B cell (primary cell): Measurements from ENCODE around the gene UNC119B. TPM values are rescaled to one million over a fixed set of nuclear protein-coding genes. Genes with fewer than 3 reads are reported as not detected.

ENCODE experiments used
- ATAC-seq: fragments of 200-7000 bp; cut with Tn5 transposase; one replicate; pipeline ENCODE4 v1.10.0; 2021; ENCODE audit warnings: low read depth, mild to moderate bottlenecking, moderate number of reproducible peaks, moderate library complexity
- CTCF ChIA-PET: fragments of 350-600 bp; sonication (Branson Sonifier 250); formaldehyde crosslinking; loops from one replicate; lab custom pipeline; 2021; ENCODE audit warnings: antibody characterized with exemption, inconsistent platforms; lab: Charles Lee
- POLR2A ChIA-PET: fragments of 350-600 bp; sonication (Branson Sonifier 250); formaldehyde crosslinking; loops from one replicate; lab custom pipeline; 2021; ENCODE audit warnings: antibody characterized with exemption; lab: Charles Lee
- DNase-seq: peaks from one replicate; pipeline ENCODE4 v3.0.0; 2013
- H2AFZ ChIP-seq: 2 replicates; pipeline ENCODE4 v1.6.1; 2012; ENCODE audit warnings: mild to moderate bottlenecking, low read depth, low read length; ENCODE audit not compliant: insufficient read depth, poor library complexity, severe bottlenecking
- H3K27ac ChIP-seq, 2 donors: 1 replicate in 1 of 2; 2 replicates in 1 of 2; pipeline ENCODE4 v1.5.1; 2012 to 2013; ENCODE audit warnings: low read length in 2 of 2, mild to moderate bottlenecking in 2 of 2, moderate library complexity in 1 of 2
- H3K27me3 ChIP-seq, 4 experiments: fragments of 200-600 bp in 1 of 4; sonication (generic) in 1 of 4; replicated peaks in 1 of 4; 1 replicate in 2 of 4; 2 replicates in 2 of 4; pipeline versions ENCODE4 v1.6.1 to v1.7.0; 2013 to 2016; ENCODE audit warnings: low read length in 3 of 4, mild to moderate bottlenecking in 2 of 4, mixed read lengths in 1 of 4, moderate library complexity in 1 of 4; ENCODE audit not compliant: insufficient read depth in 4 of 4, control insufficient read depth in 3 of 4; ENCODE audit errors: control extremely low read depth in 1 of 4
- H3K36me3 ChIP-seq, 2 experiments: replicated peaks in 1 of 2; 1 replicate in 1 of 2; 2 replicates in 1 of 2; pipeline versions ENCODE4 v1.6.1 to v1.7.1; 2013; ENCODE audit warnings: low read length in 1 of 2; ENCODE audit not compliant: insufficient read depth in 2 of 2, control insufficient read depth in 1 of 2; ENCODE audit errors: control extremely low read depth in 1 of 2, extremely low read depth in 1 of 2
- H3K4me1 ChIP-seq, 2 donors: fragments of 200-600 bp in 1 of 2; sonication (generic) in 1 of 2; 1 replicate in 1 of 2; 2 replicates in 1 of 2; pipeline versions ENCODE4 v1.5.1 to v1.6.1; 2013 to 2017; ENCODE audit warnings: low read length in 2 of 2; ENCODE audit not compliant: control insufficient read depth in 2 of 2, insufficient read depth in 2 of 2
- H3K4me2 ChIP-seq: replicated peaks from 2 replicates; pipeline ENCODE3; 2012; ENCODE audit warnings: mild to moderate bottlenecking, low read depth, low read length; ENCODE audit not compliant: poor library complexity, severe bottlenecking
- H3K4me3 ChIP-seq, 5 experiments: fragments of 200-600 bp in 1 of 5; sonication (generic) in 1 of 5; 1 replicate in 3 of 5; 2 replicates in 2 of 5; pipeline versions ENCODE4 v1.5.1 to v1.7.0; 2011 to 2016; ENCODE audit warnings: low read length in 4 of 5, mild to moderate bottlenecking in 4 of 5, low read depth in 2 of 5, control low read depth in 1 of 5, moderate library complexity in 1 of 5; ENCODE audit not compliant: insufficient read depth in 1 of 5; ENCODE audit errors: control extremely low read depth in 1 of 5, extremely low read depth in 1 of 5
- H3K79me2 ChIP-seq: fragments of 200-600 bp; sonication (generic); one replicate; pipeline ENCODE4 v1.6.0; 2016; ENCODE audit warnings: low read length; ENCODE audit not compliant: control insufficient read depth, insufficient read depth
- H3K9ac ChIP-seq: fragments of 200-600 bp; sonication (generic); 2 replicates; pipeline ENCODE4 v1.6.1; 2017; ENCODE audit warnings: mild to moderate bottlenecking, low read length, moderate library complexity
- H3K9me3 ChIP-seq, 3 donors: one replicate each; pipeline versions ENCODE4 v1.6.1 to v1.7.1; 2013; ENCODE audit warnings: low read length in 2 of 3; ENCODE audit not compliant: control insufficient read depth in 2 of 3, insufficient read depth in 1 of 3; ENCODE audit errors: control extremely low read depth in 1 of 3
- H4K20me1 ChIP-seq: 2 replicates; pipeline ENCODE4 v1.6.0; 2012; ENCODE audit warnings: mild to moderate bottlenecking, low read length; ENCODE audit not compliant: insufficient read depth, control insufficient read depth, poor library complexity, severe bottlenecking
- H3K27ac Mint-ChIP-seq: one replicate; pipeline ENCODE4 v1.8.0; 2021; ENCODE audit warnings: mixed read lengths
- H3K27me3 Mint-ChIP-seq: one replicate; pipeline ENCODE4 v1.8.0; 2021; ENCODE audit warnings: mixed read lengths
- H3K4me1 Mint-ChIP-seq: one replicate; pipeline ENCODE4 v1.8.0; 2021; ENCODE audit warnings: mixed read lengths
- H3K4me3 Mint-ChIP-seq: one replicate; pipeline ENCODE4 v1.8.0; 2021; ENCODE audit warnings: mixed read lengths
- H3K9me3 Mint-ChIP-seq: one replicate; pipeline ENCODE4 v1.8.0; 2022; ENCODE audit warnings: mixed read lengths; ENCODE audit not compliant: insufficient read depth
- EZH2 ChIP-seq: IDR thresholded peaks from 2 replicates; pipeline ENCODE4 v1.6.1; 2012; ENCODE audit warnings: borderline replicate concordance, low read depth, mild to moderate bottlenecking, moderate library complexity, low read length; ENCODE audit not compliant: insufficient read depth, poor library complexity, severe bottlenecking
- WGBS: methylation state at CpG from one replicate; pipeline ENCODE4 v1.1.5; 2013; ENCODE audit warnings: missing lambda C conversion rate; ENCODE audit not compliant: insufficient coverage; 5-methylcytosine and 5-hydroxymethylcytosine counted together
- intact Hi-C: fragments of 100-400 bp; cut with micrococcal nuclease; formaldehyde crosslinking; loops from one replicate; pipeline ENCODE4 v1.10.0; 2022
- polyA plus RNA-seq: library from polyadenylated mRNA; depleted of rRNA; stranded (reverse); fragments of >200 nt; gene quantifications from 2 replicates; pipeline ENCODE4 v1.2.3, GENCODE V29; 2012
- total RNA-seq, 2 donors: library from RNA; stranded (reverse); fragments of 120-200 nt in 1 of 2; gene quantifications; 1 replicate in 1 of 2; 2 replicates in 1 of 2; pipeline versions ENCODE4 v1.2.3 to v1.2.4, GENCODE V29; 2013 to 2022
- TF ChIP-seq, protein P1 (sequence below): fragments of 200-600 bp; IDR thresholded peaks from one replicate; pipeline ENCODE4 v1.8.0; 2022; ENCODE audit warnings: antibody characterized with exemption, mild to moderate bottlenecking

Gene UNC119B
- total and polyA plus RNA-seq, 2 donors (not counting 1 experiment from before 2014, with no cell fraction given) = 7.2 to 22.7 TPM

DNA sequence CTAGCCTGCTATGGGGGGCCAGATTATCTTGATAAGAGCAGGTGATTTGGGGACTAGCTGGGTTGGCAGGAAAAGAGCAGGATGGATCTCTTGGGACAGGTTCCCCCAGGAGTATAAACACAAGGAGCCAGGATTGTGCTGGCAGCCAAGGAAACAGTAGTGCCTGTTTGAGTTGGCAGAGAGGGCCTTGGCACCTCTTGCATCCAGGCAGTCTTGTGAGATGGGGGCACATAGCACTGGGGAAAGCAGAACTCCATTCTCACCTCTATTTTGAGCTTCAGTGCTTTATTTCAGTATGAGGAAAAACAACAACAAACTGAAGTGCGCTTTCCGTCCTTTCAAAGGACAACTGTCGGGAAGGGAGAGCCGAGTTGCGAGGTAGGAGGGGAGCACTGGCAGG, 9.4 kb upstream of the UNC119B start:
- Histone ChIP-seq H3K36me3 (peaks cover 5 to 59% of the 10 kb centered on the region in 2 experiments), H2AFZ (no peak overlapping the region), H3K27me3 (no peaks in the 10 kb centered on the region), H3K4me2 (no peak overlapping the region), H3K79me2 (peaks cover 5% of the 10 kb centered on the region), H3K9ac (no peak overlapping the region), H4K20me1 (no peaks in the 10 kb centered on the region), H3K4me1 (peaks cover 3 to 7% of the 10 kb centered on the region in 2 donors), H3K4me3 (no peak overlapping the region), H3K9me3 (no peaks in the 10 kb centered on the region), H3K27ac (no peak overlapping the region)
- Mint-ChIP-seq H3K4me1 (peaks cover 8% of the 10 kb centered on the region), H3K27ac (no peak overlapping the region), H3K27me3 (no peaks in the 10 kb centered on the region), H3K9me3 (no peaks in the 10 kb centered on the region), H3K4me3 (no peak overlapping the region)
- DNase-seq (no peak), ATAC-seq (no peak)
- TF ChIP-seq, protein P1, sequence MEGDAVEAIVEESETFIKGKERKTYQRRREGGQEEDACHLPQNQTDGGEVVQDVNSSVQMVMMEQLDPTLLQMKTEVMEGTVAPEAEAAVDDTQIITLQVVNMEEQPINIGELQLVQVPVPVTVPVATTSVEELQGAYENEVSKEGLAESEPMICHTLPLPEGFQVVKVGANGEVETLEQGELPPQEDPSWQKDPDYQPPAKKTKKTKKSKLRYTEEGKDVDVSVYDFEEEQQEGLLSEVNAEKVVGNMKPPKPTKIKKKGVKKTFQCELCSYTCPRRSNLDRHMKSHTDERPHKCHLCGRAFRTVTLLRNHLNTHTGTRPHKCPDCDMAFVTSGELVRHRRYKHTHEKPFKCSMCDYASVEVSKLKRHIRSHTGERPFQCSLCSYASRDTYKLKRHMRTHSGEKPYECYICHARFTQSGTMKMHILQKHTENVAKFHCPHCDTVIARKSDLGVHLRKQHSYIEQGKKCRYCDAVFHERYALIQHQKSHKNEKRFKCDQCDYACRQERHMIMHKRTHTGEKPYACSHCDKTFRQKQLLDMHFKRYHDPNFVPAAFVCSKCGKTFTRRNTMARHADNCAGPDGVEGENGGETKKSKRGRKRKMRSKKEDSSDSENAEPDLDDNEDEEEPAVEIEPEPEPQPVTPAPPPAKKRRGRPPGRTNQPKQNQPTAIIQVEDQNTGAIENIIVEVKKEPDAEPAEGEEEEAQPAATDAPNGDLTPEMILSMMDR = no peak
- TF ChIP-seq EZH2 = no peak
- intact Hi-C loops = no loop called here
- CTCF ChIA-PET = interaction anchor here (0.6 to 4.4 kb wide), 4 partner anchors 10 to 890 kb away, joined by 3 to 19 read pairs (median 4); partner anchors contain the start of gene UNC119B
- POLR2A ChIA-PET = no interaction called here
- 100% methylated on average over 3 of the region's 5 CpGs for WGBS

DNA sequence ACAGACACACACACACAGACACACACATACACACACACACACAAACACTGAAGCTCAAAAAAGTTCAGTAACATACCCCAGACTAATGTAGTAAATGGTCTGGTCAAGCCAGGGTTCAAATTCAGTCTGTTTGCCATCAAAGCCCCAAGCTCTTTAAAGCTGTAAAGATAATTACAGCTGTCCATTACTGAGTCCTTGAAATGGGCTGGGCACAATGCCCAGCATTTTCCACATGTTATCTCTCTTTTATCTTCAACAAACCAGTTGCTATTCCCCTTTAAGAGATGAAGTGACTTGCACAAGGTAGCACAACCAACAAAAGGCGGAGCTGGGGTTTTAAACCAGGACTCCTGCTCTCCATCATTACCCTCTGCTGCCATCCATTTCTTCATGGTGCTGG, 7.6 kb upstream of the UNC119B start:
- Histone ChIP-seq H3K27ac (no peak overlapping the region), H3K4me2 (no peak overlapping the region), H3K4me3 (no peak overlapping the region), H3K79me2 (peaks cover 5% of the 10 kb centered on the region), H3K27me3 (no peaks in the 10 kb centered on the region), H3K36me3 (peaks cover 5 to 42% of the 10 kb centered on the region in 2 experiments), H2AFZ (no peak overlapping the region), H4K20me1 (no peaks in the 10 kb centered on the region), H3K4me1 (peaks cover 3 to 7% of the 10 kb centered on the region in 2 donors), H3K9me3 (no peaks in the 10 kb centered on the region), H3K9ac (no peak overlapping the region)
- POLR2A ChIA-PET = no interaction called here
- Mint-ChIP-seq H3K27me3 (no peaks in the 10 kb centered on the region), H3K27ac (no peak overlapping the region), H3K4me3 (no peak overlapping the region), H3K9me3 (no peaks in the 10 kb centered on the region), H3K4me1 (peaks cover 8% of the 10 kb centered on the region)
- WGBS = 100% methylated on average over 1 of the region's 1 CpG
- ATAC-seq (no peak), DNase-seq (no peak)
- CTCF ChIA-PET = interaction anchor here (1.6 to 4.4 kb wide), 2 partner anchors 55 to 270 kb away, joined by 4 to 19 read pairs; no protein-coding TSS in a partner anchor
- intact Hi-C loops = no loop called here
- TF ChIP-seq, protein P1 = no peak
- no peak for TF ChIP-seq EZH2
